HEK293 (cell line): ENCODE measurements around the gene RHCG.
A peak's percentile ranks its signal among the peaks of the same experiment; 100 is the strongest.

Experiments
- CTCF ChIA-PET: fragments of 350-600 bp; formaldehyde crosslinking; extraction: SDS; loops from one replicate; lab custom pipeline; 2021; ENCODE audit warnings: antibody characterized with exemption; lab: Yijun Ruan, JAX
- POLR2A ChIA-PET: fragments of 300-600 bp; formaldehyde crosslinking; extraction: SDS; loops from one replicate; lab custom pipeline; 2020; ENCODE audit warnings: antibody characterized with exemption, inconsistent platforms; lab: Yijun Ruan, JAX
- H3K27ac ChIP-seq: fragments of 200-500 bp; sonication (Bioruptor generic); 2 replicates; pipeline ENCODE4 v1.5.1; 2014; ENCODE audit warnings: low read depth, low read length, control low read depth, inconsistent platforms; ENCODE audit errors: extremely low read depth
- H3K36me3 ChIP-seq, 2 experiments: fragments of 200-500 bp in 1 of 2; sonication (Bioruptor generic) in 1 of 2; 1 replicate in 1 of 2; 2 replicates in 1 of 2; pipeline ENCODE4 v1.5.1; 2014 to 2017; ENCODE audit warnings: inconsistent platforms in 2 of 2, low read length in 2 of 2; ENCODE audit not compliant: control insufficient read depth in 2 of 2, insufficient read depth in 1 of 2
- H3K4me1 ChIP-seq: fragments of 200-500 bp; sonication (Bioruptor generic); 2 replicates; pipeline ENCODE4 v1.5.1; 2014; ENCODE audit warnings: mild to moderate bottlenecking, low read length, inconsistent platforms; ENCODE audit not compliant: control insufficient read depth, insufficient read depth
- H3K4me3 ChIP-seq: 2 replicates; pipeline ENCODE4 v1.5.1; 2011; ENCODE audit warnings: low read depth, mild to moderate bottlenecking, control low read depth, low read length, moderate library complexity
- H3K9me3 ChIP-seq: fragments of 200-500 bp; sonication (Bioruptor generic); 2 replicates; pipeline ENCODE4 v1.5.1; 2014; ENCODE audit warnings: low read depth, low read length, inconsistent platforms; ENCODE audit not compliant: control insufficient read depth, insufficient read depth
- AEBP2 ChIP-seq: fragments of 450-650 bp; formaldehyde crosslinking; IDR thresholded peaks from 2 replicates; pipeline ENCODE4 v1.5.1; 2016; ENCODE audit warnings: missing biosample characterization, missing genetic modification characterization, borderline replicate concordance
- BCL11B ChIP-seq: fragments of 450-650 bp; formaldehyde crosslinking; IDR thresholded peaks from 2 replicates; pipeline ENCODE4 v1.5.1; 2016; ENCODE audit warnings: low read depth, missing biosample characterization, missing genetic modification characterization
- GFI1B ChIP-seq: fragments of 450-650 bp; formaldehyde crosslinking; IDR thresholded peaks from 2 replicates; pipeline ENCODE4 v1.5.1; 2016; ENCODE audit warnings: missing biosample characterization, missing genetic modification characterization
- HOXD13 ChIP-seq: sonication (generic); formaldehyde crosslinking; IDR thresholded peaks from 2 replicates; pipeline ENCODE4 v1.8.0; 2022; ENCODE audit warnings: missing genetic modification reagents, borderline replicate concordance
- MYNN ChIP-seq: fragments of 450-650 bp; formaldehyde crosslinking; IDR thresholded peaks from 2 replicates; pipeline ENCODE4 v1.5.1; 2016; ENCODE audit warnings: missing biosample characterization, missing genetic modification characterization, borderline replicate concordance
- MZF1 ChIP-seq: fragments of 450-650 bp; formaldehyde crosslinking; IDR thresholded peaks from 2 replicates; pipeline ENCODE4 v1.5.1; 2017; ENCODE audit warnings: missing biosample characterization, missing genetic modification characterization, borderline replicate concordance
- OSR2 ChIP-seq: fragments of 450-650 bp; formaldehyde crosslinking; IDR thresholded peaks from 2 replicates; pipeline ENCODE4 v1.5.1; 2016; ENCODE audit warnings: missing biosample characterization, missing genetic modification characterization
- PATZ1 ChIP-seq: fragments of 450-650 bp; formaldehyde crosslinking; IDR thresholded peaks from 2 replicates; pipeline ENCODE4 v1.5.1; 2016; ENCODE audit warnings: missing biosample characterization, missing genetic modification characterization
- ZBTB10 ChIP-seq: fragments of 450-650 bp; formaldehyde crosslinking; IDR thresholded peaks from 2 replicates; pipeline ENCODE4 v1.5.1; 2016; ENCODE audit warnings: missing biosample characterization, missing genetic modification characterization
- ZBTB17 ChIP-seq: fragments of 450-650 bp; formaldehyde crosslinking; IDR thresholded peaks from 2 replicates; pipeline ENCODE4 v1.5.1; 2016; ENCODE audit warnings: missing biosample characterization, missing genetic modification characterization
- ZBTB26 ChIP-seq: fragments of 450-650 bp; formaldehyde crosslinking; optimal IDR thresholded peaks from 2 replicates; pipeline ENCODE3; 2016; ENCODE audit warnings: missing biosample characterization, mild to moderate bottlenecking, missing genetic modification characterization
- ZBTB44 ChIP-seq: fragments of 450-650 bp; IDR thresholded peaks from 2 replicates; pipeline ENCODE4 v1.5.1; 2018; ENCODE audit warnings: missing biosample characterization, mild to moderate bottlenecking, missing genetic modification characterization
- ZBTB8A ChIP-seq: fragments of 450-650 bp; formaldehyde crosslinking; IDR thresholded peaks from 2 replicates; pipeline ENCODE4 v1.5.1; 2016; ENCODE audit warnings: missing biosample characterization, missing genetic modification characterization
- ZFP69B ChIP-seq: fragments of 450-650 bp; formaldehyde crosslinking; IDR thresholded peaks from 2 replicates; pipeline ENCODE4 v1.5.1; 2016; ENCODE audit warnings: missing biosample characterization, missing genetic modification characterization
- ZIC2 ChIP-seq: fragments of 450-650 bp; formaldehyde crosslinking; IDR thresholded peaks from 2 replicates; pipeline ENCODE4 v1.5.1; 2016; ENCODE audit warnings: missing biosample characterization, missing genetic modification characterization
- ZNF354C ChIP-seq: fragments of 450-650 bp; formaldehyde crosslinking; IDR thresholded peaks from 2 replicates; pipeline ENCODE4 v1.5.1; 2016; ENCODE audit warnings: missing biosample characterization, missing genetic modification characterization, low read depth, borderline replicate concordance
- ZNF366 ChIP-seq: fragments of 450-650 bp; formaldehyde crosslinking; conservative IDR thresholded peaks from 2 replicates; pipeline ENCODE4 v1.5.1; 2016; ENCODE audit warnings: missing biosample characterization, missing genetic modification characterization
- ZNF423 ChIP-seq: fragments of 450-650 bp; formaldehyde crosslinking; IDR thresholded peaks from 2 replicates; pipeline ENCODE4 v1.5.1; 2016; ENCODE audit warnings: missing biosample characterization, missing genetic modification characterization
- ZNF555 ChIP-seq: fragments of 450-650 bp; formaldehyde crosslinking; conservative IDR thresholded peaks from 2 replicates; pipeline ENCODE4 v1.5.1; 2017; ENCODE audit warnings: missing biosample characterization, mild to moderate bottlenecking, missing genetic modification characterization, inconsistent platforms
- ZNF560 ChIP-seq: fragments of 450-650 bp; formaldehyde crosslinking; IDR thresholded peaks from 2 replicates; pipeline ENCODE4 v1.5.1; 2017; ENCODE audit warnings: missing biosample characterization, missing genetic modification characterization, borderline replicate concordance
- ZNF585B ChIP-seq: fragments of 450-650 bp; formaldehyde crosslinking; IDR thresholded peaks from 2 replicates; pipeline ENCODE4 v1.5.1; 2016; ENCODE audit warnings: missing biosample characterization, missing genetic modification characterization
- ZNF596 ChIP-seq: fragments of 450-650 bp; IDR thresholded peaks from 2 replicates; pipeline ENCODE4 v1.5.0; 2018; ENCODE audit warnings: missing biosample characterization, mild to moderate bottlenecking, missing genetic modification characterization, moderate library complexity
- ZNF610 ChIP-seq: fragments of 450-650 bp; formaldehyde crosslinking; IDR thresholded peaks from 2 replicates; pipeline ENCODE4 v1.5.1; 2016; ENCODE audit warnings: missing biosample characterization, missing genetic modification characterization, borderline replicate concordance
- ZNF654 ChIP-seq: fragments of 450-650 bp; formaldehyde crosslinking; IDR thresholded peaks from 2 replicates; pipeline ENCODE4 v1.5.1; 2016; ENCODE audit warnings: low read depth, missing biosample characterization, missing genetic modification characterization
- ZNF776 ChIP-seq: fragments of 450-650 bp; formaldehyde crosslinking; IDR thresholded peaks from 2 replicates; pipeline ENCODE4 v1.5.0; 2017; ENCODE audit warnings: missing biosample characterization, missing genetic modification characterization, borderline replicate concordance
- ZNF792 ChIP-seq: fragments of 450-650 bp; formaldehyde crosslinking; IDR thresholded peaks from 2 replicates; pipeline ENCODE4 v1.5.1; 2016; ENCODE audit warnings: missing biosample characterization, missing genetic modification characterization
- ZXDB ChIP-seq: fragments of 450-650 bp; formaldehyde crosslinking; IDR thresholded peaks from 2 replicates; pipeline ENCODE4 v1.5.1; 2016; ENCODE audit warnings: missing biosample characterization, missing genetic modification characterization

Gene RHCG

GRCh38 chr15:89450076-89451006 lies 46.0 kb downstream of the RHCG start:
- ChIA-PET CTCF (interaction anchor here (0.6 to 13.9 kb wide), 2 partner anchors 25 to 1479 kb away, joined by 3 to 234 read pairs; no protein-coding TSS in a partner anchor), POLR2A (no interaction called here)
- Histone ChIP-seq H3K9me3 (no peaks in the 10 kb centered on the region), H3K4me1 (peaks cover 9% of the 10 kb centered on the region), H3K4me3 (no peak overlapping the region), H3K27ac (no peak overlapping the region), H3K36me3 (no peaks in the 10 kb centered on the region)
- TF ChIP-seq ZNF654 (tag by site-specific recombination) (no peak), MZF1 (tag by site-specific recombination) (no peak), ZNF610 (no peak), ZBTB8A (tag by site-specific recombination) (no peak), ZNF776 (tag by site-specific recombination) (0 out of 2 replicates have a peak, but pooled peaks have one; percentile 8), ZNF555 (tag by site-specific recombination) (no peak), ZBTB17 (tag by site-specific recombination) (0 out of 2 replicates have a peak, but pooled peaks have one; percentile 10), ZNF366 (tag by site-specific recombination) (peak; percentile 88), ZBTB44 (tag by site-specific recombination) (no peak), MYNN (tag by site-specific recombination) (no peak), ZNF354C (no peak), ZFP69B (tag by site-specific recombination) (no peak), BCL11B (tag by site-specific recombination) (no peak), ZBTB10 (tag by site-specific recombination) (no peak), ZNF585B (tag by site-specific recombination) (no peak), ZBTB26 (tag by site-specific recombination) (no peak), ZNF560 (no peak), ZNF596 (tag by site-specific recombination) (peak; percentile 98), ZNF792 (tag by site-specific recombination) (no peak), ZNF423 (tag by site-specific recombination) (no peak), HOXD13 (no peak), PATZ1 (tag by site-specific recombination) (no peak), ZXDB (no peak), ZIC2 (peak; percentile 50; the same call in 1 of the 2 replicates), GFI1B (no peak), AEBP2 (tag by site-specific recombination) (no peak), OSR2 (tag by site-specific recombination) (no peak)
